ENCODE data around the gene MATR3.
A peak's percentile ranks its signal among the peaks of the same experiment; 100 is the strongest.
"Not testable (repeated sequence)": the region's sequence is repeated elsewhere in the genome, so short reads cannot be mapped to it uniquely, and the experiment has no call there.

The MATR3 gene

DNA sequence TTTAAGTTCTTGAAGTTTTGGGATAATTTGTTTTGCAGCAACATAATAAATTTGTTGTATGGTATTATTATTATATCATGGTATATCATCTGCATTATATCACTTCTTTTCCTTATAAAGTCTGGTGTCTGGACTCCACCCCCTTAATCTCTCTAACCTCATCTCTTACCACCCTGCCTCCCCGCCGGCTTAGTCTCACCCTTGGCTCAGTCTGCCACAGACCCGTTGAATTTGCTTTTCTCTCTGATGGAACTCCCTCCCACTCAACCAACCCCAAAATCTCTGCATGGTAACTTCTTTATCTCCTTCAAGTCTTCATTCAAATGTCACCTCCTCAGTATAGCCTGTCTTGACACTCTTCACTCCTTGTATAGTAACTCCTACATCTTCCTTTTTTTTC is 29.6 kb upstream of the MATR3 start:
- TF ChIP-seq, protein P1, sequence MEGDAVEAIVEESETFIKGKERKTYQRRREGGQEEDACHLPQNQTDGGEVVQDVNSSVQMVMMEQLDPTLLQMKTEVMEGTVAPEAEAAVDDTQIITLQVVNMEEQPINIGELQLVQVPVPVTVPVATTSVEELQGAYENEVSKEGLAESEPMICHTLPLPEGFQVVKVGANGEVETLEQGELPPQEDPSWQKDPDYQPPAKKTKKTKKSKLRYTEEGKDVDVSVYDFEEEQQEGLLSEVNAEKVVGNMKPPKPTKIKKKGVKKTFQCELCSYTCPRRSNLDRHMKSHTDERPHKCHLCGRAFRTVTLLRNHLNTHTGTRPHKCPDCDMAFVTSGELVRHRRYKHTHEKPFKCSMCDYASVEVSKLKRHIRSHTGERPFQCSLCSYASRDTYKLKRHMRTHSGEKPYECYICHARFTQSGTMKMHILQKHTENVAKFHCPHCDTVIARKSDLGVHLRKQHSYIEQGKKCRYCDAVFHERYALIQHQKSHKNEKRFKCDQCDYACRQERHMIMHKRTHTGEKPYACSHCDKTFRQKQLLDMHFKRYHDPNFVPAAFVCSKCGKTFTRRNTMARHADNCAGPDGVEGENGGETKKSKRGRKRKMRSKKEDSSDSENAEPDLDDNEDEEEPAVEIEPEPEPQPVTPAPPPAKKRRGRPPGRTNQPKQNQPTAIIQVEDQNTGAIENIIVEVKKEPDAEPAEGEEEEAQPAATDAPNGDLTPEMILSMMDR (IDR thresholded peaks at IDR 0.05; ENCODE audit: low read length, missing control alignments) = no peak
- H3K4me3 ChIP-seq (replicated peaks; ENCODE audit: low read depth, low read length) = no peak overlapping the region
- no peak for DNase-seq (ENCODE audit: low read depth)

GRCh38 chr5:139265001-139265400 is 28.5 kb upstream of the MATR3 start:
- TF ChIP-seq, protein P1 (IDR thresholded peaks at IDR 0.05; ENCODE audit: low read length, missing control alignments) = no peak
- no peak overlapping the region for H3K4me3 ChIP-seq (replicated peaks; ENCODE audit: low read depth, low read length)
- DNase-seq (ENCODE audit: low read depth) = no peak

GRCh38 chr5:139266236-139266635 is 27.3 kb upstream of the MATR3 start:
- TF ChIP-seq, protein P1 (IDR thresholded peaks at IDR 0.05; ENCODE audit: low read length, missing control alignments) = no peak
- no peak for DNase-seq (ENCODE audit: low read depth)
- H3K4me3 ChIP-seq (replicated peaks; ENCODE audit: low read depth, low read length) = no peak overlapping the region

DNA sequence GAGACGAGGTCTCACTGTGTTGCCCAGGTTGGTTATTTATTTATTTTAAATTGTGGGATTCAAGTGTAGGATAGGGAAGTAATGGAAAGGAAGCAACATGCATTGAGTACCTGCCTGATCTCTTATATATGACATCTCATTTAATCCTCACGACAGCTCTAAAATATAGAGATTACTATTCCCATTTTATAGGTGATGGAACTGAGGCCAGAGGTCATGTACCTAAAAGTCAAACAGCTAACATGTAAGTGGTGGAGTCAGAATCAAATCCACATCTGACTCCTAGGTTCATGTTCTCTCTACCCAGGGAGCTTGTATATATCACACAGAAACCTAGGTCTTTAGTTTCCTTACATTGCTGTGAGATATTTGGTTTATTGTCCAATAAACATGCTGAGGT is 26.1 kb upstream of the MATR3 start:
- TF ChIP-seq, protein P1 (IDR thresholded peaks at IDR 0.05; ENCODE audit: low read length, missing control alignments) = no peak
- no peak for DNase-seq (ENCODE audit: low read depth)
- no peak overlapping the region for H3K4me3 ChIP-seq (replicated peaks; ENCODE audit: low read depth, low read length)

- H3K4me3 ChIP-seq (replicated peaks; ENCODE audit: low read depth, low read length) = no peak overlapping the region
- peak; percentile 31 for DNase-seq (ENCODE audit: low read depth)
Observed at GRCh38 chr5:139268364-139269202, 25.0 kb upstream of the MATR3 start.

GRCh38 chr5:139270718-139271117 is 22.8 kb upstream of the MATR3 start:
- H3K4me3 ChIP-seq (replicated peaks; ENCODE audit: low read depth, low read length); DNase-seq (ENCODE audit: low read depth): not testable (repeated sequence)

More at GRCh38 chr5:139268364-139269202, 25.0 kb upstream of the MATR3 start:
- TF ChIP-seq, protein P1 (IDR thresholded peaks at IDR 0.05; ENCODE audit: low read length, missing control alignments) = peak; percentile 22

DNA sequence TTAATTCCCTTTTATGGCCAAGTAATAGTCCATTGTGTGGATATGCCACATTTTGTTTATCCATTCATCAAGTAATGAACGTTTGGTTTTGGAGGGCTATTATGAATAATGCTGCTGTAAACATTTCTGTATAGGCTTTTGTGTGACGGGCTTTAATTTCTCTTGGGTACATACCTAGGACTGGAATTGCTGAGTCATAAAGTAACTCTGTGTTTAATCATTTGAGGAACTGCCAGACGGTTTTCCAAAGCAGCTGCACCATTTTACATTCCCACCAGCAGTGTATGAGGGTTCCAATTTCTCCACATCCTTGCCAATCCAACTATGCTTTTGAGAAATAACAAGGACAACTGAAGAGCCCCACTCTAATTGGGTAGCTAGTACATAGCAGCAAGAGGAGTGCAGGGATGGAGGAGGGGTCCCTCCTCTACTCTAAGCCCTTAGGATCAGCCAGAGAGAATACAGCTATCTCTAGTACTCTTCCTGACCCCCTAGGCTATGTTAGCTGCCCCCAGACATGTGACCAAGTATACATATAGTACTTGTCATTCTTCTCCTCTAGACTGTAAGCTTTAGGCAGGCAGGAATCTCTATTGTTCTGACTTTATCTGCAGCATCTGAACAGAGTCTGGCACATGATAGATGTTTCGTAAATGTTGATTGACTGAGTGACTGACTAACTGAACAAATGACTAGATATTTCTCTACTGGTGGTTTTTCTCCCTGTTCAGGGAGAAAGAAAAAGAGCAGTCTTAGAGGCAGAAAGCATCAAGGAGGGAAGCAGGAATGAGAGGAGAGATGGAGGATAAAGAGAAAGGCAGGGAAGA is 22.1 kb upstream of the MATR3 start:
- TF ChIP-seq, protein P1 (IDR thresholded peaks at IDR 0.05; ENCODE audit: low read length, missing control alignments) = no peak
- no peak overlapping the region for H3K4me3 ChIP-seq (replicated peaks; ENCODE audit: low read depth, low read length)
- peak; percentile 93 for DNase-seq (ENCODE audit: low read depth)

All from fibroblast of pulmonary artery (primary cell).